ENCODE data around the gene PPP1R3A.

The PPP1R3A gene

GRCh38 chr7:113880559-113880958 lies 38.2 kb downstream of the PPP1R3A start:
- DNase-seq: no peak

- DNase-seq: no peak
These were observed 40.3 kb downstream of the PPP1R3A start for GRCh38 chr7:113878394-113878992.

GRCh38 chr7:113875224-113875623 lies 43.6 kb downstream of the PPP1R3A start:
- DNase-seq: no peak

- DNase-seq: no peak
These were observed 45.2 kb downstream of the PPP1R3A start for GRCh38 chr7:113873554-113874151.

GRCh38 chr7:113872981-113873380 lies 45.8 kb downstream of the PPP1R3A start:
- no peak for DNase-seq

- DNase-seq: no peak
These were observed 51.5 kb downstream of the PPP1R3A start for GRCh38 chr7:113867325-113867724.

GRCh38 chr7:113856010-113856409 lies 62.8 kb downstream of the PPP1R3A start:
- DNase-seq: no peak

- no peak for DNase-seq
These were observed 77.9 kb downstream of the PPP1R3A start for GRCh38 chr7:113840954-113841353.

- no peak for DNase-seq
These were observed 83.4 kb downstream of the PPP1R3A start for GRCh38 chr7:113835367-113835766.

- no peak for DNase-seq
These were observed 86.5 kb downstream of the PPP1R3A start for GRCh38 chr7:113832196-113832745.

- no peak for DNase-seq
These were observed 87.3 kb downstream of the PPP1R3A start for GRCh38 chr7:113831556-113831955.

- DNase-seq: no peak
These were observed 90.2 kb downstream of the PPP1R3A start for GRCh38 chr7:113828581-113828980.
